Endometrium (tissue), 2 donors: Measurements from ENCODE around the gene PDGFRB.

ENCODE experiments used
- FAIRE-seq: peaks from 2 replicates; lab custom pipeline; 2012; peaks lifted over from hg19 to GRCh38; lab: Jason Lieb, UNC
- donor health status: control.
- donor health status: control.

Gene PDGFRB

DNA sequence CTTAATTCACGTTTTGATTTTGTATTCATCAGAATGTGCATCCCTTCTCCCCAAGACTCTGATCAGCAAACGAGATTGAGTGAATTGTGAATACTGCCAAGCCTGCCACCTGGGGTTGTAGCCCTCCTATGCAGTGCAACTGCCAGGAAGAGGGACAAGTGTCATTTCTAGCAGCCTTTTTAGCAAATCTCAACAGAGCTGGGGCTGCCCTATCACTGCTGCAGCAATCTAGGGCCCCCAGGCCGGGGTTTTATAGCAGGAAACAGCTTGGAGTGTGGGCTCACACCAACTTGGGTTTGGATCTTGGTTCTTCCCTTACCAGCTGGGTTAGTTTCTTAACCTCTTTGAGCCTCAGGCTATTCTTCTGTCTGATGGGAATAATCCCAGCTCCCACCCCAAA is 73.3 kb downstream of the PDGFRB start:
- FAIRE-seq: no peak

DNA sequence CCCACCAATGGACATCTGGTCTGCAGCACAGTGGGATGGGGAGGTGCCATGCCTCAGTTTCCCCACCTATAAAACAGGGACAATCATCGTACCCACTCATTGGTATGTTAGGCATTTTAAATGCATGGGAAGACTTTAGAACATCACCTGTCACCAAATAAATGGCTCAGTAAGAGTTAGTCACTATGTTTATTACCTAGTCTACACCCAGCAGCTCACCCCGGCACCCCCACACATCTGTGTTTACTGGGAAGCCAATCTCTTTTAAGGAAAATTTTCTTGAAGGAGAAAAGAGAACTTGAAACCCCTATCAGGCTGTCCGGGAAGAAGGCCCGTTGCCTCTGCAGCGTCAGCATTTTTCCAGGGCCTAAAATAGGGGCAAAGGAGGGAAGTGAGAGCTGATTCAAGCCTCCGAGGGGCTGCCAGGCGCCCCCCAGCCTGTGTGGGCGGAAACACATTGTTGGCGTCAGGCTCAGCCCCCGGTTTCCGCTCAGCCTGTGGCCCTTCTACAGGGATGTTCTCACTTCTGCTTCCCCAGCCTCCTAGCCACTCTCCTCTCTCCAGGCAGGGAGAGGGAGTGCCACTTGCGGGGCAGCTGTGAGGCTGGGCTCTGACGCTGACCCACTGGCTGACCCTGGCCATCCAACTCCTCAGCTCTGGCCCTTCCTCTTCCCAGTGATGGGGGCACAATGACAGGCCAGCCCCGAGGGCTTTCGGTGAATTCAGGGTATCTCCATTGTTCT is 73.9 kb downstream of the PDGFRB start:
- no peak for FAIRE-seq

DNA sequence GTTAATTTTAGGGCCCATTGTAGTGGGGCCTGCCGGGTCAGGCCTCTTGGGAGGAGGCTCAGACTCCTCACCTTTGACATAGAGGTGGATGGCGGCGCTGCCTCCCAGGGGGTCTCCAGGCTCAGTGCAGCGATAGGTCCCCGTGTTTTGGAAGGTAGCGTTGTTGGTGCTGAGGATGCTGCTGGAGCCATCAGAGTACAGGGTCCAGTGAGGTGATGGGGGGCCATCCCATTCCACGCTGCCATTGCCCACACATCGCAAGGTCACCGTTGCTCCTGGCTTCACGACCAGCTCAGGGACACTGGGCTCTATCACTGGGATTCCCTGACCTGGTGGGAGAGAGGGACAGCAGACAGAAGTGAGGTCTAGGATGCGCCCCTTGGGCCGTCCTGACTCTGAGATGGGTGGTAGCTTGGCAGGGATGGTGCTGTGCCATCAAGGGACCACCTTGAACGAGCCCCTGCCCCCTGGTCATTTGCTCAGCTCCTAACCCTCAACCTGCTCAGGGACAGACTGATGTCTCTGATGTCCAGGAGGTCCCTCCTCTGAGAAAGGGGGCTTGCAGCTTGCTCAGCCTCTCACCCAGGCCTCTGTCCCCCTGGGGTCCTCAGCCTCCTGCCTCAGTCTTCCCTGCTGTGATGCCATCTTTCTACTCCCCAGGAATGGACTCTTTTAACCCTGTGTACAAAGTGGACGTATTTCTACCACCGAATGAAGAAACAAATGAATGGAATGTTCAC is 74.8 kb downstream of the PDGFRB start:
- FAIRE-seq: no peak

DNA sequence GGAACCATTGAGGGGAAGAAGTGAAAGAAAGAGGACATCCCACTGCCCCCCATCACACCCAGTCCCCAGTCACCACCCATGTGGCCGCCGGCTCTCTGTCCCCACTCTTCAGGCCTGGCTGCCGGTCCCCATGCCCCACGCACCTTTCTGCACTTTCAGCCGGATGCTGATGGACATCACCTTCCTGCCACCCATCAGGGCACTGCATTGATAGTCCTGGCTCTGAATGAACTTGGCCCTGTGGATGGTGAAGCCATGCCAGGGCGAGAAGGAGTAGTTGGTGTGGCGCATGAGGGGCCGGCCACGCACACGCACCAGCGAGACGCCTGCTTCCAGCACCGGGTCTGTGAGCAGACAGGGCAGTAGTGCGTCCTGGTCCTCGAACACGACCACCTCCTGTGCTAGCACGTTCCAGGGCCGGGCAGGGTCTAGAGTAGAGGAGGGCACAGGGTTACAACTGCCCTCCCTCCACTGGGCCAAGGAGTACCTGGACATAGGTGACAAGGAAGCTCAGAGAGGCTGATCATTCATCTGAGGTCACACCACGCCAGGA is 75.7 kb downstream of the PDGFRB start:
- no peak for FAIRE-seq

DNA sequence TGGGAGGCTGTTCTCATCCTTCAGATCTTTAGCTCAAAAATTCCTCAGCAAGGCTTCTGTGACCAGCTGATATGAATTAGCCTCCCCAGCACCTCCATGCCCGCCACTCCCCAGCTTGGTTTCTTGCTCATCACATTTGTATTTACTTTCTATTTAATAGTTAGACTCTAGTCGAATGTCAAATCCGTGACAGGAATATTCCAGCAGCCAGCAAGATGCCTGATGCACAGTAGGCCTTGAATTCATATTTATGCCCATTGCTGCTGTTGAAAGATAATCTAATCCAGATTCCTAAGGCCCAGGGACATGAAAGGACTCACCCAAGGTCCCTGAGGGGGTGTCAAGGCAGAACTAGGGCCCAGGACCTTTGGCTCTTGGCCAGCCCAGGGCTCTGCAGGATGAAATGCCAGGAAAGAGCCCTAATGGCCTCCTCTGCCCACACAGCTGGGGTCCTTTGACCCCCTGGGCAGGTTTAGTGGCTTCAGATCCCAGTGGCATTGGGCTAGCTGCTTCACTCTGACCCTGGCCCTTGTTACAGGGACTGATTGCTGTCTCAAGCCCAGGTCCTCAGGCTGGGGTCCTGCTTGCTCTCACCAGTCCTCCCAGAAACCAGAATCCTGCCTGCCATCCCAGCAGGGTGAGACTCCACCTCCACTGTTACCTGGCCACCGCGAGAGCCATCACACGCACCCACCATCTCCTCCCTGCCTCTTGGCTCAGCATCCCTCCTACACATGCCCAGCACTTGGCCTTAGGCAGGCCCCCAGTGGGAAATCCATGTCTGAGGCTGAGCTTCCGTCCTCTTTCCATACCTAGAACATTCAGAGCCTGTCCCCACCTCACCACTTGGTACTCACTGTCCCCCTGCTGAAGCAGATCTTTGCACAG is 76.6 kb downstream of the PDGFRB start:
- FAIRE-seq: no peak

DNA sequence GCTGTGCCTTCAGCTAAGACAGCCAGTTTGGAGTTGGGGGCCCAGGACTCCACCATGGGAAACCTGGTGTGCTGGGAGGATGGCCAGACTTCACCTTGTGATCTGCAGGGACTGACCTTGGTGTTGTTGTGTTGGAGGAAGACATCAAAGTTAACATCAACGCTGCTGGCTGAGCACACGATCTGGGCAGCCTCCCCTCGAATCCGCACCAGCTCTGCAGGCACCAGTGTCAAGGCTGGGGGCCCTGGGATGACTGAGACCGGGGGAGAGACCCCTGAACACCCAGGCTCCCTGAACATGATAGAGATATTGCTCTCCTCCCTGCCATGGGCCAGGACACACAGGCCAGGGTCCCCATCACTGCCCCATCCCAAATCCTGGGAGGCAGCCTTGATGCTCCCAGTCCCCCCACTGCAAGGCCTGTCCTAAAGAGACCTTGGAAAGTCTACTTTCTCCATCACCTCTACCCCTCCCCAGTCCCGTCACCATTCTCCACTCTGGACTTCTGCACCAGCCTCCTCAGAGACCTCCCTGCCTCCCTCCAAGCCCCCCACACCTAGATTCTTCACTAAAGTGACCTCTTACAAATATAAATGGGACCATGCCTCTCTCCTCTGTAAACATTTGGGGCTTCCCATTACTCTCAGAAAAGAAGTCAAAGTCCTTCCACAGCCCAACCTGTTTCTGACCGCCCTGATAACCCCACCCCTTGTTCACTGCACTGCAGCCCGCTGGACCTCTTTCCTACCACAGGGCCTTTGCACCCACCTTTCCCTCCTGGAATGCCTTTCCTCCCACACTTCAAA is 77.4 kb downstream of the PDGFRB start:
- no peak for FAIRE-seq

DNA sequence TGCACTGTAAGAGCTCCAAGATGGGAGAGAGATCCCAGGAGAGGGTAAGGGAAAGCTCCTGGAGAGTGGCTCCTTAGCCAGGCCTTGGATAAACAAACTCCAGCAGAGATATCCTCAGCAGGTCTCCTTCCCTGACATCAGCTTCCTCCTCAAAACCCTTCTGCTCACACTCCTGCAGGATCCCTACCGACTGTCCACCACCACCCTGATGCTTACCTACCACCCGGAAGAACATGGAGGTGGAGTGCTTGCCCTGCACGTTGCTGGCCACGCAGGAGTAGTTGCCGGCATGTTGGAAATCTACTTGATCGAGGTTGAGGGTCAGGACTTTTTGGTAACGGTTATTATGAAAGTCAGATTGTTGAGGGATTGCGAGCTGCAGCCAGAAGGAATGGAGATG is 78.6 kb downstream of the PDGFRB start:
- no peak for FAIRE-seq

DNA sequence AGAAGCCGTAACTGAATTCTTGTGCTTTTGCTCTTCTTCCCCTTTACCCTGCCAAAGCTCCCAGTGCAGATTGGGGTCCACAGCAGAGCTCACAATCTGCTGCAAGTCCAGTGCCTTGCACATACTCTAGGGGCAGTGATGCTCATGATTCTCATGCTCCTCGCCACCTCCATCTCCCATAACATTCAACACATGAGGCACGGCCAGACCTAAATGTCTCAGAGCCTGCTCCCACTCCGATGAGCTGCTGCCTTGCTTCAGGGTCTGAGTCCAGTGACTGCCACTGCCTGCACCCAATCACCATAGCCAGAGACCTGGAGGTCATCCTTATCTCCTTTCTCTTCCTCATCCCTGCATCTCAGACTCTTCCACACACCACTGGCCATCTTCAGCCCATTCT is 79.8 kb downstream of the PDGFRB start:
- FAIRE-seq: no peak

DNA sequence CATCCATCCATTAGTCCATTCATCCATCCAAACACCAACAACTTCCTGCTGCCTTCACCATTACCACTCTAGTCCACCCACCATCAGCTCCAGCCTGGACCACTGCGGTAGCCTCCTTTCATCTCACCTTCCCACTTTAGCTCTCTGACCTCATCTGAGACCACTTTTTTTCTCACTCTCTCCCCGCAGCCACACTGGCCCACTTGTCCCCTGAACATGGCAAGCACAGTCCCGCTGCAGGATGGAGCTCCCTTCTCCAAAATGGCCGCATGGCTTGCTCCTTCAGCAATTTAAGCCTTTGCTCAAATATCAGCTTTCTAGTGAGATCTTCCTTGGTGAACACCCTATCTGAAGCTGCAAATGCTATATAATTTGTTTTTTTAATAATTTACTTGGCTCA is 80.4 kb downstream of the PDGFRB start:
- no peak for FAIRE-seq

DNA sequence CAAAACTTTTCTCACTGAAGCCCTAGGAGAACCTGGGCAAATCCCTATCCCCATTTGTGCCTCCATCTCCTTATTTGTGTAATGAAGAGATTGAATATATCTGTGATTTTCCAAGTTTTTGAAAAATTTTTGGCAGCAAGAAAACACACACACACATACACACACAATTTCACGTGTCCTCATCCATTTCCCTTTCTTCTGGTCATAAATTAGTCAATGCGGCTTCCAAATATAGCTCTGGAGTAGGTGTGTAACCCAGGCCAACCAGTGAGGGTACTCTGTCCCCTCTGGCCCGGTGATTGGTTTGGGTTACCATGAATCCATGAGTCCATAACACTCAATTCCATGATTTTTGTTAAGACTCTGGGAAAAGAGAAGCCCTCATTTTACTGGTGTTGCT is 82.0 kb downstream of the PDGFRB start:
- FAIRE-seq: no peak

DNA sequence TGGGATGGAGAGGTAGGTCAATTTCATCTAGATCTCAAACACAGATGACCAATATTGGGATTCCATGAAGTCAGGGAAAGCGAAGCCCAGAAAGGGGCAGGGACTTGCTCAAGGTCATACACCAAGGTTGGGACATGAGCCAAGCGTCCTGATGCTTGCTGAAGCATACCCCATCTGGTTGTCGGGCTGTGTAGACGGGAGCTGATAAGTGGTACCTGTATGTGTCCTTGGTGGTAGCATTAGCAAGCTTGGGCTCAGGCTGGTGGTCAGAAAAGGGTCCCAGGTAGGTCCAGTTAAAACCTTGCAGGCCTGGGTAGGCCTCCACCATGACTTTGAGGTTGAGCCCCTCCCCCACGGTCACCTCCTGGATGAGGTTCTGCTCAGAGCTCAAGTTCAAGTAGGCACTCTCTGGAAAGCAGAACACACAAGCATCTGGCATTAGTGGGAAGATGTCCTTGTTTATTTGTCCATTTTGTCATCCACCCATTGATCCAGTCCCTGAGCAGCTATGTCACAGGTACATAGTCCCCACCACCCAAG is 82.5 kb downstream of the PDGFRB start:
- no peak for FAIRE-seq

DNA sequence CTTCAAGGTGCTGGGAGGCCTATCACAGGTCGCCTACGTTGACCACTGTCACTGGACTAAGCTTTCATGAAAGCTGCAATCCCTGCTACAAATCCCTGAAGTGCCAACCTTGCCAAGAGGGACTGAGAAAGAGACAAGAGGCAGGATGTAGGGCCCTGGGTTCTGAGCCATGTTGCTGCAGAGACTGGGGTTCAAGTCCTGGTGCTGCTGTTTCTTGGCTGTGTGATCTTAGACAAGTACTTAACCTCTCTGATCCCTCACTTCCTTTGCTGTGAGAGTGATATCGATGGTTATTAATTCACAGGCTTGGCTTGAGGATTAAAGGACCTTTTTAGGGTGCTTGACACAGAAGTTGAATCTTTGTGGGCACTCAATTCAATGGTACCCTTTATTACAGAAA is 84.8 kb downstream of the PDGFRB start:
- no peak for FAIRE-seq

DNA sequence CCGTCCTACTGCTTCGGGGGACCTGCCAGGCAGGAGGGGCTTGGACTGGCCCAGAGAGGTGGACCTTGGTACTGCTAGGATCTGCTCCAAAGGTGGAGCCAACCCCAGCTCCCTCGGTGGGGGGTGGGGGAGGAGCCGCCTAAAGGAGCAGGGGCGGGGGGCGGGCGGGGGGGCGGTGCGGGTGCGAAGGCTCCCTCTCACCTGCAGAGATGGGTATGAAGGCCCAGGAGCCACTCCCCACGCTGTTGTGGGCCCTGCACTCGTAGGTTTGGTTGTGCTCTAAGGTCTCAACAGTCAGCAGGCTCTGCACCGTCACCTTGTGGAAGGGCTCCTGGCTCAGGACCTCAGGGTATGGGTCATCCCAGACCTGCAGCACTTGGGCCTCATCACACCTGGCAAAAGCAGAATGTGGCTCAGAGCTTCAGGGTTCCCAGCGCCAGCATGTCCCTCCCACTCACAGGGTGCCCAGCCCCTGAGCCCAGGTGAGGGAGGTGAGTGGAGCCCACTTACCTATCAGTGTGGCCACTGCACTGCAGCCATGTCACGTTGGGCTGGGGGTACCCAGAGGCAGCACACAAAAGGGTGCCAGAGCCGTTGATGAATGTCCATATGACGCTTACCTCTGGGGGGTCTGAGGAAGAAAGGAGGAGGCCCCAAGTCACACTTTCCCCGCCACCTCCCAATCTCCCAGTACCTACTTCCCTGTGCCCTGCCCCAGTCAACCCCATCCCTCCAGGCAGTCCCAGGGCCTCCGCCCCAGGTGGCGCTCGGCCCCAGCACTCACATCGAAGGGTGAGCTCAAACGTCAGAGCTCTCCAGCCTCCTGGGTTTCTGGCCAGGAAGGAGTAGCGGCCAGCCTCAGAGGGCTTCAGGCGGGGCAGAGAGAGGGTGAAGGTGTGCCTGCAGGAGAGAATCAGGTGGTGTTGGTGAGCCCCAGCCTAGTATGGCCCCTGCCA is 85.7 kb downstream of the PDGFRB start:
- no peak for FAIRE-seq

DNA sequence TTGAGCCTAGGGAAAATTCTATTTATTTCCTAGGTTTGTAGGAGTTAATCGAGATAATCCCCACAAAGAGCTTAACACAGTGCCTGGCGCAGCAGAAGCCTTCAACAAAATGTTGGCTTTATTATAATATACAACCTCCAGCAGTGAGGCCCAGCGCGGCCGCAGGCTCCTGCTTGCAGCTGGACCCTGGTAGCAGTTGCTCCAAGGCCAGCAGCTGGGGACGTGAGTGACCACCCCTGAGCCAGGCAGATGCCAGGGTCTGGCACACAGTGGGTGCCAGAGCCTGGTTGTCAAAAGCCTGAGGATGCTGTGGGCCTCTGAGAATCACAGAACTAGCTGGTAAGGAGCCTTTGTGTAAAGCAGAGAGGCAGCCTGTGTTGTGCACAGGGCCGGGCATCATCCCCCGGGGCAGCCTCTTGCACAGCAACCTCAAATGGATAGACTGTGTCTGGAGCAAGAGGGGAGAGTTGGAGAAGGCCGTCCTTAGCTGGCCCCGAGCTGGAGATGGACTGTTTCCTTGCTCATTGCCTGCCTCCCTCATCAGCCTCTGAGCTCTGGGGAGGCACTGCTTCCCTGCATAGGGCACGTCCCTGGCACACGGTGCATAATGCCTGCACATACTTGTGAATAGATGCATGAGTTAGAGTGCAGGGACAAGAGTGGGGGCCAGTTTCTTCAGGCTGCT is 86.5 kb downstream of the PDGFRB start:
- FAIRE-seq: no peak

DNA sequence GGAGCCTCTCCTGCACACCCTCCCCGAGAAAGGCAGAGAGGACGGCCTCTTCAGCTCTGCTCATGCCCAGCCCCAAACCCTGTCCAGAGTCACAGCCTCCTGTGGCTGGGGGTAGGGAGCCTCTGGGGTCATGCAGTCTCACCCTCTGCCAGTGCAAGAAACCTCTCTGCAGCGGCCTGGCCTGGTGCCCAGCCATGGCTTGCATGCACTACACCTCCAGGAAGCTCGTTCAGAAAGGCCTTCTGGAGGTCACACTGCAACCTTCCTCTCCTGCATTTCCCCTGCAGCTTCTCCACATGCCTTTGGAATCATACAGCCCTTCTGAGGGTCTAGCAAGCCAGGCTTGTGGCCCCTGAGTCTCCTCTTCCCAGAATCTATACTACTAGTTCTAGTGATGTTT is 87.2 kb downstream of the PDGFRB start:
- no peak for FAIRE-seq

DNA sequence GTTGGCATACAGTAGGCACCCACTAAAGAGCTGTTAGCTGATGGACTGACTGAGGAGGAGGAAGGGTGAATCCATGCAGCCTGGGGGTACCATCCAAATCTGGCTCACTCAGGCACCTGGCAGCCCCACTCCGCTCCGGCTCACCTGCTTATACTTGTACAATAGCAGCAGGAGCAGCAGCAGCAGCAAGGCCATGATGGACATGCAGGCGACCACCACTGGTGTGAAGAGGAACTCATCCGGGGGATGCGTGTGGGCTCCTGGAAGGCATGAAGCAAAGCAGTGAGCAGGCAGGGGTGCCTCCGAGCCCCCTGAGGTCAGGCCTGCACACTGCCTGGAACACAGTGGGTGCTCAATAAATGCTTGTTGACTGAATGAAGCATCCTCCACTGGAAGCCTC is 87.6 kb downstream of the PDGFRB start:
- FAIRE-seq: no peak

DNA sequence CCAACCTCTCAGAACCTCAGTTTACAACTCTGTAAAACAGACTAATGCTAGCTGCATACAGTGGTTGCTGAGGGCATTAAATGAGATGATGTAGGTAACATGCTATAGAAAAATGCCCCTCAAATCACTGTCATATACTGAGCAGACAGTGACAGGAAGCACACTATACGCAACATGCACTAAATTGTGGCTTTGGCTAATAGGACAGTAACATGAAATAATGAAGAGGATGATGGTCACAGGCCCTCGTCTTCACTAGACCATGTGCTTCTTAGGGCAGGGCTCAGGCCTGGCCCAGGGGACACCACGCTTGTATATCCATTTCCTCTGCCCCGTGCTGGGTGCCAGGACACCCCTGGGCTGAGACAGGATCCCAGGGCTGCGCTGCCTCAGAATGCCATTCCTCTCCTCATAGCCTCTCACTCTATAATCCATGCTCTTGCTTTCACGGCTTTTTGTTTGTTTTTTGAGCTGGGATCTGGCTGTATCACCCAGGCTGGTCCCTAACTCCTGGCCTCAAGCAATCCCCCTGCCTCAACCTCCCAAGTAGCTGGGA is 88.2 kb downstream of the PDGFRB start:
- no peak for FAIRE-seq

DNA sequence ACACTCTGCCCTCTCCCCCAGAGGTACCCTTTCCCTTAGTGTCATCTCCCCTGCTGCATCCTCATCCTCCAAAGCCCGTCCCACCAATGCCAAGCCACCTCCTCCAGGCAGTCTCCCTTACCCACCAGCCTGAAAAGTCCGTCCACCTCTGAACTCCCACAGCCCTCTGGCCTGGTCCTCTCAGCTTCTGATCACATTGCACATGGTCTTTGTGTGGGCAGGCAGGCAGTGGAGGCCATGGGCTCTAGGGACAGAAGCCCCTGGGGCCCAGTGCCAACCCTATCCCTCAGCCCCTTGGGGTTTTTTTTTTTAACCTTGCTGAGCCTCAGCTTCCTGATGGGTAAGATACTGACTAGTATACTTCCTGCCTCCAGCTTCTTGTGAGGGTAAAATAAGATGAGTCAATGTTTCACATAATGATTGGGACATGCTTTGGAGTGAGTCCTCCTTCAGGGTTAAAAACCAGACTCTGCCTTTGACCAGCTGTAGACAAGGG is 88.7 kb downstream of the PDGFRB start:
- FAIRE-seq: no peak

DNA sequence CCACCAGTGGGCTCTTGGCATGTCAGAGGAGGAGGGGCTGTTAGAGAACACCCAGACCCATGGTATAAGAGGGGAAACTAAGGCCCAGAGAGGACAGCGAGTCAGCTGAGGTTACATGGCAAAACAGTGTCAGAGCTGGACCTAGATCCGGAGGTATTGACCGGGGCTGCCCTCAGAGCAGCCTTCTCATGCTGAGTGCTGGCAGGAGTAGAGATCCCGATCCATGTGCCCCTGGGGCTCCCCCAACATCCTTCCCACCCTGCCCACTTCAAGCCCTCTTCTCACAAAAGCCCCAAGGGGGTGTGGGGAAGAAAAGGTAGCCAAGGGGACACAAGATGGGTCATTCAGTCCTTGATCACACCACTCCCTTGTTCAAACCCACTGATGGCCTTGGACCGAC is 89.2 kb downstream of the PDGFRB start:
- FAIRE-seq: no peak
